ENCODE results near the gene MAST4. TPM values are rescaled to one million over a fixed set of nuclear protein-coding genes. Genes with fewer than 3 reads are reported as not detected.
A peak's percentile ranks its signal among the peaks of the same experiment; 100 is the strongest.

Gene MAST4
- total RNA-seq, 1 donor from 2014 or later: 38.3 TPM

GRCh38 chr5:66881480-66882161 is 285.4 kb downstream of the MAST4 start:
- peak; percentile 53 for DNase-seq

DNA sequence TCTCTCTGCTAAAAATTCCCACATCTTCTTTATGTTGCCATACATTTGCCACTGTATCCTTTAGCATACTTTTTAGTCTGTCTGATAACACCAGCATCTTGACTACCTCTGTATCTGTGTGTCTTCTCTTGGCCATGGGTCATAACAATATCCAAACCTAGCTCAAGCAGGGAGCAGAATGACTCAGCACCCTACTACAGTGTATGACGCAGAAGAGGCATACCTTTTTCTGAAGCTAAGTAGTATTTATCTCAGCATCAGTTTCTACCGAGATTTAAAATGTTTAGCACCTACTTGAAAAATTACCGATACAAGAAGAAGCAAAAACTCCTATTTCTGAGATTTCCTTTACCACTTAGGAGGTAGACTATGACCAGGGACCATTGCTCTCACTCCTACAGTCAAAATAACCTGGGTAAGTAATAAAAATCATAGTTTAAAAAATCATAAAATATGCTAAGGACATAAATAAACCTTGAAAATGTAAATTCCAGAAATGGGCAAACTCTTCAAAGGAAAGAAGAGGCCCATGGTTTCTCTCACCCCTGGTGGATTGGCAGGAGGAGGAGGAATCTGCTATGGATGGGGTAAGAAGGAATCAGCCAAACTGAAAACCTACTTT is 286.5 kb downstream of the MAST4 start:
- peak; percentile 69 for DNase-seq

GRCh38 chr5:66884564-66885243 is 288.5 kb downstream of the MAST4 start:
- DNase-seq: no peak

DNA sequence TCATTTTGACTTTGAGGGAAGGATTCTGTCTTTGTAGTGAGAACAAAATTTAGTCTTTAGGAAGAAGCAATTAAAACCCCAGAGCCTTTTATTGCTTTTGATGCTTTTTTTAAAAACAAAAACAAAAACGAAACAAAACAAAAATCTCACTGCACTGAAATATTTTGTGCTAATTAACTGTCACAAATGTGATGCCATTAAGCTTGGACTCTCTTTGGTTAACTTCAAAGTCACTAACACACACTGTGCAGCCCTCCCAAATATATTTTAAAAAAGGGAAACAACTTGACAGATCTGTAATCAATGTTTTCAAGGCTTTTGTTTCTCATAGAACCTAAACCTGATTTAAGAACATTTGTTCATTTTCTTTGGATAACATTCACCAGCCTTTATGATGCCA is 290.7 kb downstream of the MAST4 start:
- DNase-seq: no peak

- no peak for DNase-seq
Measured at GRCh38 chr5:66888613-66889012, 292.4 kb downstream of the MAST4 start.

GRCh38 chr5:66889056-66889455 is 292.9 kb downstream of the MAST4 start:
- DNase-seq: no peak

DNA sequence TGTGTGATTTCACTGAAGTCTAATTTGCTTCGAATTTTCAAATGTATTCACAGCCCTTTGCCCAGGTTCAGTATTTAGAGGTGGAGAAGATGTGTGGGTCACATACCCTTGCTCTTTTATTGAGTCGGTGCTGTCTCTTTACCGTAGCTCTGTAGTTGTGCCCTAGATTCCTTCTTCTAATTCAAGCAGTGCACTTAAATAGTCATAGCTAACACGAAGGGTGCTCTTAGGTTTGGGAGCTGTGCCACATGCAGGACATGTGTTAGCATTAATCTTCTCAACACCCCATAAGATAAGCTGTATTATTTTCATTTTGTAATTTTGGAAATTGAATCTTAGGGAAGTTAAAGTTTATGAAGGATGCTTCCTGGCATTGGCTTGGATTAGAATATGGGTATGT is 293.3 kb downstream of the MAST4 start:
- DNase-seq: no peak

DNA sequence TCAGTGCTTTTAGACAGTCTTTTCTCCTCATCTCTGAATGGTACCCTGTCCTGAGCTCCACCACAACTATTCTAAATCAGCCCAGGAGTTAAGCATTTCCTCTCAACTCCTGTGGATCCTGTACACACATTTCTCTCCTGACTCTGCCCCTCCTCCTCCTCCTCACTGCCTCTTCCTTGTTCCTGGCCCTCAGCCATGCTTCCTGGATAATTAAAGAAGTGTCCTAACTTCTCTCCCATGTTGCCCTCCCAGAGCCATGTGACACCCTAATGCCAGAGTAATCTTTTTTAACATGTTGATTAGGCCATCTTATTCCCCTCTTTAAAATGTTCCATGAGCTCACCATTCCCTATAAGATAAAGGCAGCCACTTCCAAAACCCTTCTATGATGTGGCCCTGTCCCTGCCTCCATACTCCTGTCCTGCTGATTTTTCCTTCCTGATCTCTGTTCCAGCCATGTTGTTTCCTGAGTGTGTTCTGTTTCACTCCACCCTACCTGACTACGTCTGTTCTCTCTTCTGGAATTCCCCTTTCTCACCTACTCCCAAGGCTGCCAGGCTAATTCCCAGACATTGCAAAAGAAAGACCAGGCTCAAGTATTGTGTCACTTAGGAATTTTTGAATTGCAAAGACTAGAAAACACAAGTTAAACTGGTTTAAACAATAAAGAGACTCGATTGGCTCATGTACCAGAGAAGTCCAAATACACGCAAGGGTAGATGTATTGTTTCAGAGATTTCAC is 295.2 kb downstream of the MAST4 start:
- peak; percentile 30 for DNase-seq

DNA sequence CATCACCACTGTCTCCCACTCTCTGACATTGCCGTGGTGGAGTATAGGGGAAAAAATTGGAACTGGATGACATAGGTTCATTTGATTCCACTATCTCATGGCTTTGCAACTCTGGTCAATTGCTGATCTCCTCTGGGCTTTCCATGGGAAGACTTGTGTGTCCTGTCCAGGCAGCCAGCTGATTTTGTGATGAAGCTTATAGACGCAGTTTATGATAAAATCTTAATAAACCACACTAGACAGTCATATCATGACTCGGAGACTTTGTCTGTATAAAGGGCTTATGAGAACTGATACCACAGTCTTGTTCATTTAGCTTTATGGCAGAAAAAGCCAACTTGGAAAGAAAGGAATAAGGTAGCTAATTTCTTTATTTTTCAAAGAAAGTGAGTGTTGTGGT is 296.5 kb downstream of the MAST4 start:
- DNase-seq: no peak

DNA sequence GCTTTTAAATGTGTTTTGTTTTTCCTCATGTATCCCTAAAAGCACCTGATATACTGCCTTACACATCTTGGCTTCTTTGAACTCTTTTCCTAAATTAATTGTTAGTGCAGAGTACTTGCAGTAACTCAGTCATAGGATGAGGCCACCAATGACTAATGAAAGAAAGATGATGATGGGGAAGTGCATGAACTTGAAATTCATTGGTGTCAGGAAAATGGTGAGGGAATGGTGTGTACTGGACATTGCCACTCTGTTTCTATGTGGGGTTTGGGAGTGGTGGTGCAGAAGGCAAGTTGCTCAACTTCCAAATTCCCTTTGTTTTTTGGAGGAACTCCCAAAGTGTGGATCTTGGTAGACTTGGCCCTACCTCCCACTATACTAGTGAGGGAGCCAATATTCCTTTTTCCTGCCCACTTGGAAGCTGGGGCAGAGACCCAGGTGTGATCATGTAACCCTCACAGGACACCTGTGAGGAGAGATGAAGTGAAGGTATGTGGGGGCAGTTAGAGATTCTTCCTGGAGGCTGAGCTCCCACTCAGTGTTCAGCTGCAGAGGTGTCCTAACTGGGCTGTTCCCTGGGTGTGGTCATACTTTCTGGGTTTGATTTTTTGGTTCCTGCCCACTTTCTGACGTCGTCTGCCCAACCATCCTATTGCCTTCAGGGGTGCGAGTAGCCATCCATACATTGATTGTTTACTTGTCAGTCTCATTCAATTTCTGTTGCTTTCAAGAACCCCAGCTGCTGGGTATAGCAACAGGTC is 298.5 kb downstream of the MAST4 start:
- no peak for DNase-seq

DNA sequence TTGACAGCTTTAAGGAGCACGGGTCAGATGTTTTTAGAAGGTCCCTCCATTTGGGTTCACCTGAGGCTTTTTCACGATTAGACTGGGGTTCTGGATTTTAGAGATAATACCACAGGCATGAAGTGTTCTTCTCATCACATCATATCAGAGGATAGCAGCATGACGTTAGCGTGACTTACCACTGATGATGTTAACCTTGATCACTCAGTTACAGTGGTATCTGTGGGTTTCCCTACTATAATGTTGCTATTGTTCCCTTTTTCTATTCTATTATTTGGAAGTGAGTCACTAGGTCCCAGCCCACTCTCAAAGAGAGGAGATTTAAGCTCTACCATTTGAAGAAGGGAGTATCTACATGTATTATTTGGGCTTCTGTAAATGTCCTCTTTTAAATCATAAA is 300.0 kb downstream of the MAST4 start:
- DNase-seq: peak; percentile 45

GRCh38 chr5:66897356-66897755 is 301.2 kb downstream of the MAST4 start:
- no peak for DNase-seq

DNA sequence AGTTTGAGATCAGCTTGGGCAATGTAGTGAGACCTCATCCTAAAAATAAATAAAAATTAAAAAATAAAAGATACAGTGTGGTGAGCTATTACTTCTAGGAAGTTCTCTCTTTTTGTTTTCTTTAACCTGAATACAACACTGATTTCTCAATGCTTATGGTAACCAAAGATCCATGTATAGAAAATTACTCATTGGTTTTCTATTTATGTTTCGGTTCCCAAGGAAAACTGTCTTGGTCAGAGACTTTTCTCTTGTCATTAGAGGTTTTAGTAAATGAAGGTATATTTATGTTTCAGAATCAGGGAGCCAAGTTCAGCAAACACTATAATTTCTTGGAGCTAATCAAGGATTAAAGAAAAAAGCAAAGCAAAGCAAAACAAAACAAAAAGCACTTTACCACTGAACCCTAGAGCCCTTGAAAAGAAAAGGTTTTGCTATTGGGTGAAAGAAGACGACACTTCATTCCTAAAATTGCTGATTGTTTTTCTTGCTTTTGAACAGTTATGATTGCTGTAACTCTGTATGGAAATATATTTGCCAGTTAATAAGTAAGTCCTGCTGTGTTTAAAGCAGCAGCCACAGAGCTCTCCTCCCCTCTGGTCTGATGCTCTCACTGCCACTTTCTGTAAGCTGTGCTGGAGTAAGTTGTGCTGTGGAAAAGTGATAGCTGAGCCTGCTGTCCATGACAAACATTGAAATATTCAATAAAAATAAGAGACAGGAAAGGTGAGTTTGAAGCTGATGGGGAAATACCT is 302.2 kb downstream of the MAST4 start:
- no peak for DNase-seq

DNA sequence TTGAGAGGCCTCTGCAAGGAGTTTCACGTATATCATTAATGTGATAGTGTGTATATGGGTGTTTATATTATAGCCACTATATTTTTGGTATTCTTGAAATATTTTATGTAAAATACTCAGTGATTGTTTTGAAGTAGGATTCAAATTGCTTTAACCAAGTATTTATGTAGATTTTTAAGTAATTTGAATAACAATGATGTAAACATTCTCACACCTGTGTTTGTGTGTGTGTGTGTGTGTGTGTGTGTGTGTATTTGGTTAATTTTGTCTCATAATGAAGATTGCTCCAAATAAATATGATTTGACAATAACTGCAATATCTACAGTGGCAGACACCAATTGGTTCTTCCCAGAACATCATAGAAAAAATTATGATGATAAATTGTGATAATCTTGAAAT is 307.0 kb downstream of the MAST4 start:
- DNase-seq: no peak

DNA sequence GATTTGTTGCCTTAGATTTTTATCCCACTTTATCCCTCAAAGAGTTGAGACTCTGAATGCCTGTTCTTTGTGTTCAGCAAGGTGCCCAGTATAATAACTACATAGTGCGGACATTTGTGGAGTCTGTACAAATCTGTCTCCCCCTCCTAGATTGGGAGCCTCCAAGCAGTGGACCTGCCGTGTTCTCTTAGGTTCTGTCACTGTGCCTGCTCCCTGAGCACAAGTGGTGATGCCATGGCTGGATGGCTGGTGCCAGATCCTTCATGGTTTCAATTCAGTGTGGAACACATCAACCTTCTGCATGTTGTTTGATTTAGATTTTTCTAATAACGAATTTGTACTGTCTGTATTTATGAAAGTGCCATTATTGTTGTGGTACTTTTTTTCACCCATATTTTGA is 307.5 kb downstream of the MAST4 start:
- DNase-seq: no peak

DNA sequence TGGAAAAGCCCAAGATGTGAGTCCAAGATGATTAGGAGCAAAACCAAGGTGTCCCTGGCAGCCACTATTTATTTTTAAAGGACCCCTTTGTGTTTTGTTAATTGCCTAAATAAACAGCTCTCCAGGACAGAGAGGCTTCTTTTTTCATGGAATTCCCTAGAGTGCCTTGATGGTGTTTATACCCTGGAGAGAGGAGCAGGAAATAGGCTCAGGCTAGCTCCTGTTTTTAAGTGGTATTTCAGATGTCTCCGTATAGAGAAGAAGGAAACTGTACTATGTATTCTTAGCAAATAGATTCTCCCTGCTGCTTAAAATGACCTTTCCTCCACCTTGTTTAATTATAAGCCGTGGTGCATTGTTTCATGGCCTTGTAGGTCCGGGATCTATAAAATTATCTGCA is 308.0 kb downstream of the MAST4 start:
- no peak for DNase-seq

GRCh38 chr5:66906021-66906420 is 309.8 kb downstream of the MAST4 start:
- DNase-seq: no peak

DNA sequence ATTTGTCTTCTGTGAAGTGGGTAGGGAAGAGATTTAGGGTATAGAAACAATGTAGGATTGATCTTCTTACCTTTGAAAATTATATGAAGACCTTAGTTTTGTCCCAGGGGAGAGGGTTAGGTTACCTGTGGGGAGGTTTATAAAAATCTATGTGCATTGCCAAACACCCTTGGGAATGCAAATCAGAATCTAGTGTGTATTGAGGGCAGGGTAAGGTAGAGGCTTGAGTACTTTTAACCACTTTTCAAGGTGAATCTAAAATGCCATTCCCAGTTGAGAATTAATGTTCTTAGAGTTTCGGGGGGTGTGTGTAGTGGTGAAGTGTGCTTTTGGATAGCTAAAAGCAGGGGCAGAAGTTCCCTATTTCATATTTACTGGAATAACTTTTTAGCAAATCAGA is 312.0 kb downstream of the MAST4 start:
- no peak for DNase-seq

DNA sequence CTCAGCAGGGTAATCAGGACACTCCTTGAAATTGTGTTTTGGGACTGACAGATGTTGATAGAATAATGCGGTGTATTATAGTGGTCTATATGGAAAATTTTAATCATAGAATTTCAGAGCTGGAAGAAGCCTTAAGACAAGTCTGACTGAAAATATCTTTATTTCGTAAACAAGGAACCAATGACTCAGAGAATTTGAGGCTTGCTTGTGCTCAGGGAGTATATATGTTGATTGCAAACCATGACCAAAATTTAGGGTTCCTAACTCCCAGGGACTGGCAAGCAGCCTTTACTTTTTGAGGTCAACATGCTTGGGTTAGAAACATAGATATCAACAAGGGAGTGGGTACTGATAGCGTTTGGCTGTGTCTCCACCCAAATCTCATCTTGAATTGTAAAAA is 313.2 kb downstream of the MAST4 start:
- DNase-seq: no peak

DNA sequence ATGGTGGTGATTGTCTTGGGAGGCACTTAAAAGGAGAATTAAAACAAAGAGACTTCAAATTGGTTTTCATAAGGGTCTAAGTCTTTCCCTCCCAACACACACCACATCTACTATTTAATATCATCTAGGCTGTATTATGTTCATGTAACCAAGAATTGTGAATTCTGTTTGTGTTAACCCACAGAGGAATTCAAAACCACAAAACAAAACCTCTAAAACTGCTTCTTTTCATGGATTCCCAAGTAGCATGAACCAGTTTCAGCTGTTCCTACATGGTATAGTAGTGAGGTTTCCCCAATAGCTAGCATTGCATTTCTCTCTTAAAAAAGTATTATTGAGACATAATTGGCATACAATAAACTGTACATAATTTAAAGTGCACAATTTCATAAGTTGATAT is 316.6 kb downstream of the MAST4 start:
- DNase-seq: no peak

- DNase-seq: no peak
Measured at GRCh38 chr5:66915531-66915930, 319.3 kb downstream of the MAST4 start.

DNA sequence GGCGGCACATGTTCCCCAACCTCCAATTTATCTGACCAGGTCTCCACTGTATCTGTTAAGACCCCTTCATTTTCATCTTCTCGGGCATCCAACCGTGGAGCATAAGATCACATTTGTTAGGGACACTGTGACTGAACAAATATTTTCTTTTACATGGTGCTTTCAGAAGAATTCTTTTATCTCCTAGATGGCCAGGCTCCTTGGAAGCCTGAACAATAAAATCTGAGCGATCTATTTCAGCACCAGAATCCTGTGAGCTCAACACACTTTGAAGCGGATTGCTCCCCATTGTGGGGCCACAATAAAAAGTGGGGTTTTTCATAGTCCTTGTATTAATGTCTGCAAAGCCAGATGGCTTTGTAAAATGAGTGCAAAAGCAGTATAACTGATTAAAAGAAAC is 326.7 kb downstream of the MAST4 start:
- no peak for DNase-seq
